Kasumi-1 (cell line): ENCODE measurements around the gene SERPING1.

Experiments
- DNase-seq, 2 experiments: peaks; one replicate each; lab custom pipeline; 2025; lab: John Stamatoyannopoulos, UW

The SERPING1 gene

GRCh38 chr11:57638005-57638781 is 40.7 kb downstream of the SERPING1 start:
- peak; percentile 88 to 90 for DNase-seq

- DNase-seq, result no peak
Measured at GRCh38 chr11:57638811-57639320, 41.4 kb downstream of the SERPING1 start.

- DNase-seq, result peak; percentile 90 to 93
Measured at GRCh38 chr11:57639321-57640067, 42.0 kb downstream of the SERPING1 start.

- no peak for DNase-seq
Measured at GRCh38 chr11:57640068-57640800, 42.7 kb downstream of the SERPING1 start.

- DNase-seq, result peak; percentile 55 to 76
Measured at GRCh38 chr11:57641011-57641807, 43.7 kb downstream of the SERPING1 start.

GRCh38 chr11:57643802-57644201 is 46.3 kb downstream of the SERPING1 start:
- DNase-seq, result no peak

- DNase-seq, result peak; percentile 71 to 86
Measured at GRCh38 chr11:57644748-57645688, 47.5 kb downstream of the SERPING1 start.

- no peak for DNase-seq
Measured at GRCh38 chr11:57645689-57646085, 48.2 kb downstream of the SERPING1 start.

GRCh38 chr11:57646194-57646798 is 48.8 kb downstream of the SERPING1 start:
- DNase-seq, result peak in 1 of 2 experiments; percentile 17

GRCh38 chr11:57646799-57647303 is 49.4 kb downstream of the SERPING1 start:
- DNase-seq, result peak in 1 of 2 experiments; percentile 32

- DNase-seq, result peak in 1 of 2 experiments; percentile 17
Measured at GRCh38 chr11:57647372-57647771, 49.9 kb downstream of the SERPING1 start.

- peak in 1 of 2 experiments; percentile 24 for DNase-seq
Measured at GRCh38 chr11:57647960-57648800, 50.7 kb downstream of the SERPING1 start.

GRCh38 chr11:57648801-57649735 is 51.6 kb downstream of the SERPING1 start:
- peak in 1 of 2 experiments; percentile 23 for DNase-seq

- peak; percentile 28 to 63 for DNase-seq
Measured at GRCh38 chr11:57649826-57650738, 52.6 kb downstream of the SERPING1 start, which contains the start of gene YPEL4. Gene YPEL4, minus strand, starts transcription at chr11:57649912. Its CDS starts 2,805 bp downstream, at chr11:57647107.

- DNase-seq, result no peak
Measured at GRCh38 chr11:57650739-57651090, 53.2 kb downstream of the SERPING1 start.

GRCh38 chr11:57651408-57651807 is 53.9 kb downstream of the SERPING1 start:
- DNase-seq, result no peak
